Measurements from ENCODE around the gene GANAB. TPM values are rescaled to one million over a fixed set of nuclear protein-coding genes. Genes with fewer than 3 reads are reported as not detected.
"Not testable (repeated sequence)": the region's sequence is repeated elsewhere in the genome, so short reads cannot be mapped to it uniquely, and the experiment has no call there.

Gene GANAB
- total and polyA plus RNA-seq, 2 of the 4 experiments (the other 2 are of a cell fraction): 209 to 344 TPM

GRCh38 chr11:62675415-62675814 lies 29.0 kb upstream of the GANAB start:
- POLR2A ChIA-PET (ENCODE audit: unreplicated experiment): interaction anchor here (0.6 kb wide), 1 partner anchor 44 kb away, joined by 6 read pairs; no protein-coding TSS in a partner anchor
- H3K14ac ChIP-seq (replicated peaks; ENCODE audit: low read depth, low read length); in situ Hi-C loops (cut with MboI; ENCODE audit: low sequenced_read_pairs); ATAC-seq (ENCODE audit: low read depth); H2BK120ac ChIP-seq (ENCODE audit: low read depth, low read length); H3K4me2 ChIP-seq (ENCODE audit: low read depth, low read length); H3K9me1 ChIP-seq (ENCODE audit: insufficient read depth, low read length); H3K27ac ChIP-seq (ENCODE audit: insufficient read depth, low read length); H2AK5ac ChIP-seq (ENCODE audit: low read depth, low read length); H3K27me3 ChIP-seq (ENCODE audit: control insufficient read depth, insufficient read depth, low read length); H3K4ac ChIP-seq (ENCODE audit: low read depth, low read length); dilution Hi-C loops (cut with HindIII; ENCODE audit: low sequenced_read_pairs, unreplicated experiment); H2BK20ac ChIP-seq (ENCODE audit: low read depth, low read length); intact Hi-C loops (cut with micrococcal nuclease); H3K56ac ChIP-seq (ENCODE audit: extremely low read depth, insufficient read depth, low read length); H2AK9ac ChIP-seq (replicated peaks; ENCODE audit: low read depth, low read length, poor library complexity); H4K91ac ChIP-seq (ENCODE audit: insufficient read depth, low read depth, low read length); H3K23ac ChIP-seq (ENCODE audit: low read depth, low read length); H3K18ac ChIP-seq (ENCODE audit: low read depth, low read length); H4K20me1 ChIP-seq (ENCODE audit: insufficient read depth, low read length); H2BK5ac ChIP-seq (ENCODE audit: low read depth, low read length, poor library complexity, severe bottlenecking); DNase-seq; H4K8ac ChIP-seq (ENCODE audit: low read depth in 2 of 2, low read length in 2 of 2); H3K4me3 ChIP-seq (ENCODE audit: insufficient read depth, low read depth, low read length); H3K9ac ChIP-seq (ENCODE audit: low read depth, low read length); H4K5ac ChIP-seq (ENCODE audit: low read depth, low read length); CTCF ChIA-PET; H2BK15ac ChIP-seq (ENCODE audit: low read depth, low read length); H3K4me1 ChIP-seq (ENCODE audit: control insufficient read depth, insufficient read depth, low read length); H2AFZ ChIP-seq (replicated peaks; ENCODE audit: low read length, poor library complexity); H3K9me3 ChIP-seq (ENCODE audit: control insufficient read depth, insufficient read depth, low read length); BruUV-seq (replicated peaks): not testable (repeated sequence)
- WGBS, 2 experiments (ENCODE audit: extremely low coverage in 2 of 2, insufficient read length in 1 of 2): 94% methylated on average over 6 of the region's 10 CpGs; no CpG with 5 or more reads in 1 of the 2 experiments
- H3K36me3 ChIP-seq (ENCODE audit: control insufficient read depth, insufficient read depth, low read length): peaks cover 19% of the 10 kb centered on the region
- H3K79me1 ChIP-seq (ENCODE audit: low read depth in 1 of 2, low read length in 2 of 2): peaks cover 18 to 52% of the 10 kb centered on the region in 2 experiments; a peak in 3 of 4 replicates
